ENCODE data around the gene ADORA2A. TPM values are rescaled to one million over a fixed set of nuclear protein-coding genes. Genes with fewer than 3 reads are reported as not detected.
A peak's percentile ranks its signal among the peaks of the same experiment; 100 is the strongest.

The ADORA2A gene
- polyA plus RNA-seq, 2 of the 4 experiments (the other 2 are of a cell fraction), result 0.48 to 1.8 TPM

- FAIRE-seq (no peak), DNase-seq (ENCODE audit: low read depth in 1 of 2, low spot score in 1 of 2) (no peak), ATAC-seq (no peak)
- H3K9me3 ChIP-seq, result no peaks in the 10 kb centered on the region
- TF ChIP-seq EP300 (IDR thresholded peaks at IDR 0.05), result no peak
- TF ChIP-seq CHD2 (IDR thresholded peaks at IDR 0.05; ENCODE audit: low read length, partially characterized antibody), result no peak
- TF ChIP-seq CEBPB (IDR thresholded peaks at IDR 0.05), result no peak
- no peak for TF ChIP-seq E2F6 (IDR thresholded peaks at IDR 0.05; ENCODE audit: borderline replicate concordance, low read depth)
- no peak for TF ChIP-seq ELK1 (IDR thresholded peaks at IDR 0.05; ENCODE audit: low read depth, low read length)
- no peak for TF ChIP-seq SMC3 (IDR thresholded peaks at IDR 0.05)
- no peak for TF ChIP-seq RARB (CRISPR knock-in tag; IDR thresholded peaks at IDR 0.05)
- no peak for TF ChIP-seq ZSCAN20 (CRISPR knock-in tag; IDR thresholded peaks at IDR 0.05)
- ChIA-PET CTCF (interaction anchor here (0.9 to 1.8 kb wide), 4 partner anchors 10 to 56 kb away, joined by 3 to 5 read pairs (median 4); no protein-coding TSS in a partner anchor), POLR2A (no interaction called here)
- H3K4me2 ChIP-seq, result no peak overlapping the region
- WGBS (ENCODE audit: missing lambda C conversion rate), result 97% methylated on average over 3 of the region's 3 CpGs
- no peak overlapping the region for H3K4me3 ChIP-seq
- H3K4me1 ChIP-seq, result peaks cover 17% of the 10 kb centered on the region
- H3K27ac ChIP-seq, result peak overlapping the region in 1 of 2 experiments; percentile 70; a peak in 2 of 6 replicates
Observed at GRCh38 chr22:24465975-24466374, 38.6 kb downstream of the ADORA2A start.

- Histone ChIP-seq H3K27ac (peak overlapping the region in 1 of 2 experiments; percentile 70; a peak in 3 of 6 replicates), H3K4me3 (no peak overlapping the region), H3K4me2 (peak overlapping the region; percentile 41), H3K9me3 (no peaks in the 10 kb centered on the region), H3K4me1 (peaks cover 17% of the 10 kb centered on the region)
- ATAC-seq, result peak; percentile 24 to 45; a peak in 3 of 6 replicates
- TF ChIP-seq MAX (IDR thresholded peaks at IDR 0.05) (no peak), FOXS1 (CRISPR knock-in tag; IDR thresholded peaks at IDR 0.05) (no peak), EP300 (IDR thresholded peaks at IDR 0.05) (no peak), SREBF2 (IDR thresholded peaks at IDR 0.05) (no peak), HOXA7 (CRISPR knock-in tag; IDR thresholded peaks at IDR 0.05) (no peak), MAZ (IDR thresholded peaks at IDR 0.05; ENCODE audit: borderline replicate concordance, low read depth, low read length) (no peak), ZSCAN20 (CRISPR knock-in tag; IDR thresholded peaks at IDR 0.05) (no peak), GATA3 (IDR thresholded peaks at IDR 0.05; ENCODE audit: borderline replicate concordance) (no peak), CBX2 (IDR thresholded peaks at IDR 0.05; ENCODE audit: borderline replicate concordance, low read depth) (no peak), ZFP36 (IDR thresholded peaks at IDR 0.05; ENCODE audit: borderline replicate concordance, partially characterized antibody) (no peak), EHMT2 (IDR thresholded peaks at IDR 0.05; ENCODE audit: low read depth) (no peak), RCOR1 (IDR thresholded peaks at IDR 0.05; ENCODE audit: low read depth, low read length) (no peak), FOSB (CRISPR knock-in tag; IDR thresholded peaks at IDR 0.05) (no peak), RNF2 (IDR thresholded peaks at IDR 0.05; ENCODE audit: borderline replicate concordance, low read depth) (no peak), NPAS2 (CRISPR knock-in tag; IDR thresholded peaks at IDR 0.05; ENCODE audit: borderline replicate concordance) (no peak), KDM1A (IDR thresholded peaks at IDR 0.05; ENCODE audit: low read depth) (no peak), RFX5 (IDR thresholded peaks at IDR 0.05) (no peak), JUNB (IDR thresholded peaks at IDR 0.05) (no peak)
- 30% methylated on average over 1 of the region's 1 CpG for WGBS (ENCODE audit: missing lambda C conversion rate)
- ChIA-PET POLR2A (no interaction called here), CTCF (interaction anchor here (0.8 to 1.4 kb wide), 5 partner anchors 11 to 60 kb away, joined by 3 to 4 read pairs (median 3); no protein-coding TSS in a partner anchor)
- no peak for FAIRE-seq
- peak in 1 of 2 experiments; percentile 17 for DNase-seq (ENCODE audit: low read depth in 1 of 2, low spot score in 1 of 2)
Observed at GRCh38 chr22:24466716-24467328, 39.4 kb downstream of the ADORA2A start.

All from A549 (cell line).